Testis (tissue), 2 donors: ENCODE data around the gene FAM234B.

Experiments
- CTCF ChIP-seq, 3 experiments: fragments of 450-650 bp in 2 of 3; fragments of 200-600 bp in 1 of 3; sonication (generic) in 1 of 3; IDR thresholded peaks; one replicate each; pipeline ENCODE4 v1.5.1; 2016 to 2019; ENCODE audit warnings: antibody characterized with exemption in 3 of 3, mild to moderate bottlenecking in 2 of 3, moderate library complexity in 1 of 3
- POLR2A ChIP-seq: fragments of 450-650 bp; IDR thresholded peaks from one replicate; pipeline ENCODE4 v1.6.1; 2017; ENCODE audit warnings: antibody characterized with exemption, mild to moderate bottlenecking, moderate library complexity

- no peak for TF ChIP-seq CTCF (IDR thresholded peaks at IDR 0.05)
- no peak for TF ChIP-seq POLR2A
Observed at GRCh38 chr12:13039328-13039956, 4.7 kb upstream of the FAM234B start.
